HEK293 (cell line): ENCODE data around the gene PRKAG2.
A peak's percentile ranks its signal among the peaks of the same experiment; 100 is the strongest.

ENCODE experiments used
- CTCF ChIA-PET: fragments of 350-600 bp; formaldehyde crosslinking; extraction: SDS; loops from one replicate; lab custom pipeline; 2021; ENCODE audit warnings: antibody characterized with exemption; lab: Yijun Ruan, JAX
- POLR2A ChIA-PET: fragments of 300-600 bp; formaldehyde crosslinking; extraction: SDS; loops from one replicate; lab custom pipeline; 2020; ENCODE audit warnings: antibody characterized with exemption, inconsistent platforms; lab: Yijun Ruan, JAX
- H3K27ac ChIP-seq: fragments of 200-500 bp; sonication (Bioruptor generic); 2 replicates; pipeline ENCODE4 v1.5.1; 2014; ENCODE audit warnings: low read depth, low read length, control low read depth, inconsistent platforms; ENCODE audit errors: extremely low read depth
- H3K36me3 ChIP-seq, 2 experiments: fragments of 200-500 bp in 1 of 2; sonication (Bioruptor generic) in 1 of 2; 1 replicate in 1 of 2; 2 replicates in 1 of 2; pipeline ENCODE4 v1.5.1; 2014 to 2017; ENCODE audit warnings: inconsistent platforms in 2 of 2, low read length in 2 of 2; ENCODE audit not compliant: control insufficient read depth in 2 of 2, insufficient read depth in 1 of 2
- H3K4me1 ChIP-seq: fragments of 200-500 bp; sonication (Bioruptor generic); 2 replicates; pipeline ENCODE4 v1.5.1; 2014; ENCODE audit warnings: mild to moderate bottlenecking, low read length, inconsistent platforms; ENCODE audit not compliant: control insufficient read depth, insufficient read depth
- H3K4me3 ChIP-seq: 2 replicates; pipeline ENCODE4 v1.5.1; 2011; ENCODE audit warnings: low read depth, mild to moderate bottlenecking, control low read depth, low read length, moderate library complexity
- H3K9me3 ChIP-seq: fragments of 200-500 bp; sonication (Bioruptor generic); 2 replicates; pipeline ENCODE4 v1.5.1; 2014; ENCODE audit warnings: low read depth, low read length, inconsistent platforms; ENCODE audit not compliant: control insufficient read depth, insufficient read depth
- GLIS2 ChIP-seq: fragments of 450-650 bp; formaldehyde crosslinking; IDR thresholded peaks from 2 replicates; pipeline ENCODE4 v1.5.1; 2016; ENCODE audit warnings: missing biosample characterization, missing genetic modification characterization
- HOXD13 ChIP-seq: sonication (generic); formaldehyde crosslinking; IDR thresholded peaks from 2 replicates; pipeline ENCODE4 v1.8.0; 2022; ENCODE audit warnings: missing genetic modification reagents, borderline replicate concordance
- KLF16 ChIP-seq: fragments of 450-650 bp; formaldehyde crosslinking; IDR thresholded peaks from 2 replicates; pipeline ENCODE4 v1.5.1; 2017; ENCODE audit warnings: missing biosample characterization, missing genetic modification characterization
- MEIS1 ChIP-seq: sonication (generic); formaldehyde crosslinking; IDR thresholded peaks from 2 replicates; pipeline ENCODE4 v1.8.1; 2022; ENCODE audit warnings: missing genetic modification reagents, mild to moderate bottlenecking, borderline replicate concordance
- SP3 ChIP-seq: fragments of 450-650 bp; formaldehyde crosslinking; IDR thresholded peaks from 2 replicates; pipeline ENCODE4 v1.5.1; 2016; ENCODE audit warnings: missing biosample characterization, missing genetic modification characterization
- ZBTB11 ChIP-seq: fragments of 450-650 bp; formaldehyde crosslinking; conservative IDR thresholded peaks from 2 replicates; pipeline ENCODE4 v1.5.1; 2016; ENCODE audit warnings: low read depth, missing biosample characterization, missing genetic modification characterization
- ZFHX2 ChIP-seq: fragments of 450-650 bp; formaldehyde crosslinking; conservative IDR thresholded peaks from 2 replicates; pipeline ENCODE4 v1.5.1; 2016; ENCODE audit warnings: missing biosample characterization, missing genetic modification characterization
- ZIC2 ChIP-seq: fragments of 450-650 bp; formaldehyde crosslinking; IDR thresholded peaks from 2 replicates; pipeline ENCODE4 v1.5.1; 2016; ENCODE audit warnings: missing biosample characterization, missing genetic modification characterization
- ZNF121 ChIP-seq: fragments of 450-650 bp; formaldehyde crosslinking; IDR thresholded peaks from 2 replicates; pipeline ENCODE4 v1.5.1; 2016; ENCODE audit warnings: missing biosample characterization, missing genetic modification characterization
- ZNF23 ChIP-seq: fragments of 450-650 bp; formaldehyde crosslinking; IDR thresholded peaks from 2 replicates; pipeline ENCODE4 v1.5.1; 2016; ENCODE audit warnings: missing biosample characterization, missing genetic modification characterization, borderline replicate concordance
- ZNF302 ChIP-seq: fragments of 450-650 bp; formaldehyde crosslinking; IDR thresholded peaks from 2 replicates; pipeline ENCODE4 v1.5.1; 2016; ENCODE audit warnings: missing biosample characterization, missing genetic modification characterization, low read depth
- ZNF311 ChIP-seq: fragments of 450-650 bp; formaldehyde crosslinking; IDR thresholded peaks from 2 replicates; pipeline ENCODE4 v1.5.1; 2017; ENCODE audit warnings: missing biosample characterization, missing genetic modification characterization, borderline replicate concordance
- ZNF341 ChIP-seq: fragments of 450-650 bp; formaldehyde crosslinking; IDR thresholded peaks from 2 replicates; pipeline ENCODE4; 2016; ENCODE audit warnings: low read depth, missing biosample characterization, missing genetic modification characterization
- ZNF366 ChIP-seq: fragments of 450-650 bp; formaldehyde crosslinking; conservative IDR thresholded peaks from 2 replicates; pipeline ENCODE4 v1.5.1; 2016; ENCODE audit warnings: missing biosample characterization, missing genetic modification characterization
- ZNF391 ChIP-seq: fragments of 450-650 bp; formaldehyde crosslinking; IDR thresholded peaks from 2 replicates; pipeline ENCODE4 v1.5.1; 2016; ENCODE audit warnings: low read depth, missing biosample characterization, missing genetic modification characterization, borderline replicate concordance
- ZNF510 ChIP-seq: fragments of 450-650 bp; formaldehyde crosslinking; IDR thresholded peaks from 2 replicates; pipeline ENCODE4 v1.5.1; 2018; ENCODE audit warnings: mild to moderate bottlenecking, missing genetic modification characterization, missing biosample characterization; ENCODE audit not compliant: insufficient replicate concordance
- ZNF518A ChIP-seq: fragments of 450-650 bp; formaldehyde crosslinking; conservative IDR thresholded peaks from 2 replicates; pipeline ENCODE4 v1.5.1; 2016; ENCODE audit warnings: low read depth, missing biosample characterization, missing genetic modification characterization
- ZNF521 ChIP-seq: fragments of 450-650 bp; formaldehyde crosslinking; IDR thresholded peaks from 2 replicates; pipeline ENCODE4 v1.5.1; 2017; ENCODE audit warnings: missing biosample characterization, mild to moderate bottlenecking, missing genetic modification characterization
- ZNF670 ChIP-seq: fragments of 450-650 bp; formaldehyde crosslinking; IDR thresholded peaks from 2 replicates; pipeline ENCODE4 v1.5.1; 2016; ENCODE audit warnings: missing biosample characterization, missing genetic modification characterization, low read depth
- ZNF704 ChIP-seq: fragments of 450-650 bp; formaldehyde crosslinking; IDR thresholded peaks from 2 replicates; pipeline ENCODE4 v1.5.1; 2016; ENCODE audit warnings: missing biosample characterization, missing genetic modification characterization
- ZNF747 ChIP-seq: fragments of 450-650 bp; formaldehyde crosslinking; IDR thresholded peaks from 2 replicates; pipeline ENCODE4 v1.5.1; 2016; ENCODE audit warnings: missing biosample characterization, missing genetic modification characterization
- ZNF768 ChIP-seq: fragments of 450-650 bp; formaldehyde crosslinking; IDR thresholded peaks from 2 replicates; pipeline ENCODE4 v1.5.1; 2018; ENCODE audit warnings: missing biosample characterization, mild to moderate bottlenecking, missing genetic modification characterization
- ZNF776 ChIP-seq: fragments of 450-650 bp; formaldehyde crosslinking; IDR thresholded peaks from 2 replicates; pipeline ENCODE4 v1.5.0; 2017; ENCODE audit warnings: missing biosample characterization, missing genetic modification characterization, borderline replicate concordance
- ZNF791 ChIP-seq: fragments of 450-650 bp; formaldehyde crosslinking; IDR thresholded peaks from 2 replicates; pipeline ENCODE4 v1.5.1; 2016; ENCODE audit warnings: missing biosample characterization, missing genetic modification characterization
- ZNF837 ChIP-seq: fragments of 450-650 bp; formaldehyde crosslinking; IDR thresholded peaks from 2 replicates; pipeline ENCODE4 v1.5.1; 2016; ENCODE audit warnings: missing biosample characterization, missing genetic modification characterization
- ZSCAN4 ChIP-seq: fragments of 450-650 bp; formaldehyde crosslinking; IDR thresholded peaks from 2 replicates; pipeline ENCODE4 v1.5.1; 2017; ENCODE audit warnings: missing biosample characterization, missing genetic modification characterization
- ZXDB ChIP-seq: fragments of 450-650 bp; formaldehyde crosslinking; IDR thresholded peaks from 2 replicates; pipeline ENCODE4 v1.5.1; 2016; ENCODE audit warnings: missing biosample characterization, missing genetic modification characterization

The PRKAG2 gene

GRCh38 chr7:151782598-151783448, 94.1 kb downstream of the PRKAG2 start:
- Histone ChIP-seq H3K27ac (no peak overlapping the region), H3K36me3 (peaks cover 0 to 4% of the 10 kb centered on the region in 2 experiments; a peak in 1 of 3 replicates), H3K4me3 (peak overlapping the region; percentile 24), H3K9me3 (no peaks in the 10 kb centered on the region), H3K4me1 (no peaks in the 10 kb centered on the region)
- ChIA-PET CTCF (interaction anchor here (0.5 to 3.0 kb wide), 60 partner anchors 10 to 1957 kb away, joined by 3 to 37 read pairs (median 3); partner anchors contain the start of gene GALNTL5), POLR2A (interaction anchor here (0.6 to 1.4 kb wide), 4 partner anchors 31 to 263 kb away, joined by 3 to 7 read pairs (median 4); partner anchors contain the start of gene RHEB)
- TF ChIP-seq MEIS1 (CRISPR knock-in tag) = no peak
- no peak for TF ChIP-seq ZNF302 (tag by site-specific recombination)
- TF ChIP-seq ZNF341 = peak; percentile 29; the same call in 1 of the 2 replicates
- no peak for TF ChIP-seq SP3 (tag by site-specific recombination)
- peak; percentile 35; the same call in 1 of the 2 replicates for TF ChIP-seq ZNF391 (tag by site-specific recombination)
- peak; percentile 78 for TF ChIP-seq KLF16 (tag by site-specific recombination)
- TF ChIP-seq ZNF704 (tag by site-specific recombination) = no peak
- TF ChIP-seq ZNF791 (tag by site-specific recombination) = no peak
- TF ChIP-seq ZFHX2 = no peak
- peak; percentile 58; the same call in 1 of the 2 replicates for TF ChIP-seq ZXDB (tag by site-specific recombination)
- TF ChIP-seq ZNF311 (tag by site-specific recombination) = no peak
- TF ChIP-seq ZSCAN4 (tag by site-specific recombination) = no peak
- TF ChIP-seq ZNF776 = no peak
- no peak for TF ChIP-seq ZNF23
- TF ChIP-seq ZIC2 (tag by site-specific recombination) = peak; percentile 78
- TF ChIP-seq ZBTB11 (tag by site-specific recombination) = no peak
- no peak for TF ChIP-seq ZNF121
- no peak for TF ChIP-seq ZNF768
- no peak for TF ChIP-seq ZNF521 (tag by site-specific recombination)
- TF ChIP-seq ZNF518A = no peak
- TF ChIP-seq ZNF747 (tag by site-specific recombination) = no peak
- TF ChIP-seq ZNF837 = no peak
- TF ChIP-seq HOXD13 (CRISPR knock-in tag) = no peak
- TF ChIP-seq ZNF366 = no peak; the same call in 1 of the 2 replicates
- TF ChIP-seq GLIS2 (tag by site-specific recombination) = peak; percentile 92
- no peak for TF ChIP-seq ZNF670
- TF ChIP-seq ZNF510 = no peak
